ENCODE results near the gene IL22.

DNA sequence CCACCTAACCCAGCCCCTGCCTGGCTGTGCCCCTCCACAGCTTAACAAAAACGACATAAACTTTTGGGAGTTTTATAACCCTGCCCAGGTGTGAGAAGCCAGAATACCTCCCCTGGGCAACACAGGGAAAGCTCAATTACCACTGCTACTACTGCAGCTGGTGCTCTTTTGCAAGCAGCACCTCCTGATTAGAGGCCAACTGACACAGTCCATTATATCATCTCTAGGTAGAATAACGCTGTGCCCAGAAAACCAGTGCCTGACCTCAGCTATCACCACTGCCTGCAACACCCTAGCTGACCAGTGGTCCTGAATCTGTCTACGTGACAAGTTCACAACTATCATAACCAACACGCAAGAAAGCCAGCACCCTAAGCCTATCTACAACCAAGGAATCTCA lies 44.5 kb upstream of the IL22 start:
- no peak for TF ChIP-seq TARDBP (IDR thresholded peaks at IDR 0.05)
- TF ChIP-seq SUZ12 (IDR thresholded peaks at IDR 0.05) = no peak
- TF ChIP-seq FOXA1 (IDR thresholded peaks at IDR 0.05) = no peak
- TF ChIP-seq FOXM1 (IDR thresholded peaks at IDR 0.05; ENCODE audit: borderline replicate concordance) = no peak
- TF ChIP-seq L3MBTL2 (conservative IDR thresholded peaks at IDR 0.05) = no peak
- no peak for TF ChIP-seq NFRKB (IDR thresholded peaks at IDR 0.05)
- TF ChIP-seq ARNT (IDR thresholded peaks at IDR 0.05) = no peak
- TF ChIP-seq SP1 (IDR thresholded peaks at IDR 0.05) = no peak
- no peak for TF ChIP-seq HDGF (IDR thresholded peaks at IDR 0.05; ENCODE audit: borderline replicate concordance)
- no peak for TF ChIP-seq BHLHE40 (IDR thresholded peaks at IDR 0.05; ENCODE audit: borderline replicate concordance)

Data from HEK293T (cell line).